Dermis microvascular lymphatic vessel endothelial cell (primary cell): Measurements from ENCODE around the gene METTL25. TPM values are rescaled to one million over a fixed set of nuclear protein-coding genes. Genes with fewer than 3 reads are reported as not detected.

ENCODE experiments used
- DNase-seq, 2 donors: peaks; one replicate each; pipeline versions ENCODE4 v3.0.0 to v3.0.0-alpha.2; 2010; ENCODE audit warnings: low read depth in 2 of 2
- total RNA-seq: library from RNA; depleted of rRNA; stranded (reverse); fragments of >200 nt; gene quantifications from 2 replicates; pipeline ENCODE4 v1.2.1, GENCODE V29; 2014

The METTL25 gene
- total RNA-seq, 1 donor from 2014 or later, result 8.9 TPM

DNA sequence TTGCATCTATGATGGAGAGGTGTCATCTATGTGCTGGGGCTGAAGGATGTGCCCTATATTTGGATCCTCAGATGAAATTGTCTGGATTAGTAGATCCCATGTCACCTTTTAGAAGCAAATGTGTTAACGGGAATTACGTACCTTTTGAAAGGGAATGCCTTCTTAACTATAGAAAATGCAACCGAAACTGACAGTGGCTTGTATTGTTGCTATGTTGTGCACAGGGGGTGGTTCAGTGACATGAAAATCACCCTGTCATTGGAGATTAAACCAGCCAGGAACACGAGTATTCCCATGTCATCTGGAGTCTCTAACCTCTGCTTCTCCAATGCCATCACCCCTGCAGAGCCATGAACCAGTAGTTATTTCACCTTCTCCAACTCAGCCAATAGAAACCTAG, 110.2 kb downstream of the METTL25 start:
- no peak for DNase-seq

DNA sequence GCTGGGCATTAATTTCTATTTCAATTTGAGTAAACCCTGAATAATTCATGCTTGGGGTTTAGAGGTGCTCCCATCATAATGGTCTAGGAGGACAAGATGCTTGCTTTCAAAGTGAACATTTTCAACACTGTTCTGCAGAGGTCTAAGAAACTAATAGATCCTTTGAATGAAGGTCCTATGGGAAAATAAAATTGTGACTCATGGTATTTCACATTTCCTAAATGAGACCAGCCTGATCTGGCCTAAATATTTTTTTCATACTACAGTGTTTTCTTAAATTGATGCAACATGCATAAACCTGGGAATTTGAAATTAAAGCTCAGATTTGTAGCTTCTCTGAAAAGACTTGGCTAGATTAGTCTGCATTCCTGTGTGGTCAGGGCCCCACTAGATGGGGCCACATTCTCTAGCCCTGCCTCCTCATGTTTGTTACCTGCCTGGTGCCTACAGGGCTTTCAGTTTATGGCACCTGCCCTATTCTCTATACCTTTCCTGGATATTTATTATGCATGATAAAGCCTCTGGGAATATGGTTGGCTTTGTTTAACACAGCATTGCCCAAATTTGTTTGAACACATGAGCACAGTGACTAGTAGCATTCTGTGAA, 112.7 kb downstream of the METTL25 start:
- no peak for DNase-seq

DNA sequence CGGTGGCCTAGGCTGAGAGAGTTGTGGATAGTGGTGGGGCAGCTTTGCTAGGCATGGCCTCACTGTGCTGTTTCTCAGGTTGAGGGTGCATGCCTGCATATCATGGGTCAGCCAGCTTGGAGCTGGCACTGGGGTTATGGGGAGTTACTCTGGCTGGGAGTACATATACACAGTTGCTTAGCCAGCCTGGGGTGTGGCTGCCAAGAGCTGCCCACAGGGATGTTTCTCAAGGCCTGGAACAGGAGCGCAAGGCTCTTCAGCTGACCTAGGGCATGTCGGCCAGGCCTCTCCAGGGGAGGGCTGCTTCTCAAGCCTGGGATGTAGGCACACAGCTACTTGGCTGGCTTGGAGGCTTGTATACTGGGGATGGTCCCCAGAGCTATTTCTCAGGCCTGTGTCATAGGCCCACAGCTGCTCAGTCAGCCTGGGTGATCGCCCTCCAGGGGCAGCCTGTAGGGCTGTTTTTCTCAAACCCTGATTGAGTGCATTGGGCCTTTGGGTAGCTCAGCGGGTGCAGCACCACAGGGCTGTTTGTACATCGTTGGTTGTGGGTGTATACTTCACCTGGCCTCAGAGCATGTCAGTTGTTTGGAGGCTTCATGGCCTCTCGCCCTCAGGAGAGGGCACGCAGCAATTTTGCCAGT, 114.9 kb downstream of the METTL25 start:
- no peak for DNase-seq

DNA sequence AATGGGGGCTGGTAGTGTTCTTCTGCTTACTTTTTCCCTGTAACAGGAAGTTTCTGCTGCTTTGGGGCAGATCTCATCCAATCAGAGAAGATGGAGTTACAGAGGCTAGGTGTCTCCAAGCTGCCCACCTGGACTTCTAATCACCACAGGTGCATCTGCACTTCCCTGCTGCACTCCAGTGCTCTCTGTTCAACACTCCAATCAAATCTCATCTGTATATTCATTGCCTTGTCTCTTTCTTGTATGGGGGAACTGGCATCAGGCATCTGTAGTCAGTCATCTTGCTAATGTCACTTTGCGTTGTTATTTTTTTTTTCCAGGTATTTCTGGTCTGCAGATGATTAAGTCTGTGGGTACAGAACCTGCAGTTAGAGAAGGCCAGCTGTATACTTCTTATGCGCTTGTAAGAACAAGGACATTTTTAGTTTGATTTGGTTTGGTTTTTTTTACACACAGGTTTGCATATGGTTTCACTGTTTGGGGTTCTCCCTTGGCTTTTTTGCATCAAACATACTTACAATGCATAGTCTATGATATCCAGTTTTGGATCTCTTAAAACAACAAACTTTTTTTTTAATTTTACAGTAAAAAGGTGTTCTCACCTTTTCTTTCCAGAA, 116.0 kb downstream of the METTL25 start:
- no peak for DNase-seq

DNA sequence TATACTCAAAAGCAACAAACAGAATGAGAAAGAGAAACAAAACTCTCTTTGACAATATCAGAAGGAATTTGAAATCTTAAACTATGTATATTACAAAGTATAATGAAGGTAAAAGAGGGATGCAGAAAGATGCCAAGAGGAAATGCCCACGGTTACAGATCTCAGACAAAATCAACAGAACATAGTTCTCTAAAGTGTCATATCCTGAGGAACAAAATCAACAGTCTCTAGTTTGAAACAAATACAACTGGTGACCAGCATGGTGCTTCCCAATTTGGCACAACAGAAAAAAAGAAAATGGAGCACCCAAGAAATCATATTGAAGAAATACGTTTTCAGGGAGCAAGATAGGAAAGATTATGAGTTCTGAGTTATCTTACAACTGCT, 116.5 kb downstream of the METTL25 start:
- peak; percentile 43 to 75 for DNase-seq

DNA sequence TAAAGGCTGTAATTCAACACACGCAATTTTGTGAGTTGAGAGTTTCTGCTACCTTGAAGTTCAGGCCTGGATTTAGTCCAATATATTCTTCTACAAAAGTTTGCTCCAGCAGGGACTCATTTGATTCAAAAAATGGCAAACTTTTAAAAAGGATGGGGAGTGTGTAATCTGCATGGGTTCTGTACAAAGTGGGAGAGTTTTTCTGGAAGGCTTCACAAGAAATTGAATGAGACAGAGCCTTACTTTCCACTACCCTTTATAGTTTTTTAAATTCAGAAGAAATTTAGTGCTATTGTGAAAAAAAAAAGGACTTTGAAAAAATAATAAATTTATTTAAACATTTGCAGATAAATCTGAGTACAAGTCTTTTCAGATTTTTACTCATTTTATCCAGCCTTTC, 116.9 kb downstream of the METTL25 start:
- no peak for DNase-seq

DNA sequence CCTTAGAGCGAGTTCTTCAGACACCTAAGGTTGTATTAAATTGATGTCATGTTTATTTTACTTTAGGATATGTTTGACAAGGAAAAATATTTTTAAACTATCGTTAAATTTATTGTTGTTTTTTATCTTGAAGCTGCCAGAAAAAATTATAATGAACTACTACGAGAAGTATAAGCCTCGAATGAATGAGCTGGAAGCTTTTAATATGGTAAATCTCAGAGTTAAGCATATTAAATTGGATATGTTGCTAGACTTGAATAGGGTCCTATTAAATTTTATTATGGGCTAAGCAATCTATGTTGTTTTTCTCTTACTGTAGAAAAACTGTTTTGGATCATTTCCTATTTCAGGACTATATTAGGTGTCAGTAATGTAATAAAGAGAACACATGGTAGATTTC, 118.2 kb downstream of the METTL25 start:
- DNase-seq, result no peak

DNA sequence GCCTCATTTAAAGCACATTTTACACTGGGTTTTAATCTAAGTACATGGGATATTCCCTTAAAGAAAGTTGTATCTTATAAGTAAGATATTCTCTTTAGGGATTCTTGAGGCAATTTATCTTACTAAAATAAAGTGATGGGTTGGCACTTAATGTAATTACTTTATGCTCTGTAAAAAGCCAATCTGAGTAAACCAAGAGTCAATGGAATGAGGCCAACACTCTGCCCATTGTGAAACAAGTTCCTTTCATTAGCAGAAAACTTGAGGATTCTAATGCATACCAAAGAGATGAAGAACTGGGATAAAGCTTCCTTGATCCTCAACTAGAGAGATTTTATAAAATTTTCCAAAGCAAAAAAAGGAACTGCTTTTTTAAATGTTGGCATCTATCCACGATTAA, 121.2 kb downstream of the METTL25 start:
- DNase-seq, result peak in 1 of 2 donors; percentile 41

DNA sequence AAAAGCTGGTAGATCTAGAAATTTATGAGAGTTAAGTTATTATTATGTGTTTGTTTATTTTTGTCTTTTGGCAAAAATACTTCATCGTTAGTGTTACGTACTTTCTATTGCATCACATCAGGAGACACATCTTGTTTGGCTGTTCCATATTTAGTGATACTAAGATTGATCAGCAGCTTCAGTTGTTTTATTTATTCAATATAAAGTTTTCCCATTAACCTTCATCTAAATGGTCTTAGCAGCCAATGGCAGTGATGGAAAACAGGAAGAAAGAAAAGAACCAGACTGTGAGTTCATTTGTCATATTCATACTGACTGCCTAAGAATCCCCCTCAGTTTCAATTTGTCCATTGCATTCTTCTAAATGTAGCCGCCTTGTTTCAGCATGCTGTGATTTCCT, 122.3 kb downstream of the METTL25 start:
- DNase-seq, result no peak

DNA sequence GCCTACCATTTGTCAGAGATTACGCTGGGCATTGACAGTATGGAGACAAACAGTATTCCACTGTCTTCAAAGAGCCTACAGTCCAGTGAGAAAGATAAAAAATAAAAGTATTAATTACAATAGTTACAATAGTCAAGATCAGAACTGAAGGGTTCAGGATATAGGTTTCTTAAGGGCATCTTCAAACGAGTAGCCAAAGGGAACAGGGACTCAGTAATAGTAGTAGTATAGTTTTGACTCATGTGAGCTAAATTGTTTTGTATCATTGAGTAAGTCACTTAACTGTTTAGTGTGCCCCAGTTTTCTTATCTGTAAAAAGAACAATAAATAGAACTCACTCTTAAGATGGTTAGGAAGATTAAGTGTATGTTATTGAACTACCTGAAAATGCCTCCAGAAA, 123.6 kb downstream of the METTL25 start:
- no peak for DNase-seq

DNA sequence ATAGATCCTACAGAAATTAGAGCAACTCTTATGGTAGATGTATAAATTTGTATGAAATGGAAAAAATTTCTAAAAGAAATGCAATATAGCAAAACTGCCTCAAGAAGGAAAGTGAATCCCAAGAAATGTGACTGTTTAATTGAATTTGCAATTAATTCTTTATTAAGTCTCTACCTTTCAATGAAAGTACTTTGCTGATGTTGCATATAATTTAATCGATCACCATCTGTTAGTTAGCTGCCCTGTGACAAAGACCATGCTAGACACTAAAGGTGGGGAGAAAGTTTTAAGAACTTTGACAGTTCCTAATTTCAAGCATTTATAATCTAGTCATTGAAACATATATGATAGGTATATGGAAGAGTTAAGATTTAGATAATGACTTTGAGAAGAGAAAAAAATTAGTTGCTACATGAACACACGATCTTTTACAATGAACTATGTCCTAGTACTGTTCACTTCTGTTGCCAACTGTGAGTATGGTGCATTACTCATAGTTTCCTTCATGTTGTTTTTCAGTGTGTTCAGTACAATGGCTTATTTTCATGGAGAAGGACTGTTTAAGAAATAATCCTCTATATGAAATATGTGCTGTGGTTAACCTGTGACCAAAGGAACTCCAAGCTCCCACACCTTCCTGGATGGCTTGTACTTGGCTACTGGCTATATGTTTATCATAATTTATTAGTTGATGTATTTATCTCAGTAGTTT, 128.4 kb downstream of the METTL25 start:
- DNase-seq, result peak; percentile 80 to 95

DNA sequence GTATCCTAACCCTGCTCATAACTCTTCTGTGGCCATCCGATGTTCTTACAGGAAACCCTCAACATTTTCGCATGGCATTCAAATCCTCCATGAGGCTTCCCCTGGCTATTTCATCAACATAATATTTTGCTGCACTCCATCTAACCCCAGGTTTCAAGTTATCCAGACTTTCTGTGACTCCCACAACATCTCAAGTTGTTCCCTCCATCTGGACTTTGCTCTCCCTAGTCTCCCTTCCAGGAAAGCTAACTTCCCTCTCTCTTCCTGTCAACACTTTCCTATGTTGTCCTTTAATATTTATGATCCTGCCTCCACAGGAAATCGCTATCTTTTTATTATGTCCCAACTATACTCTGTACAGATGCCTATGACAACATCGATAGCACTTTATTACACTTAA, 146.1 kb downstream of the METTL25 start:
- DNase-seq, result peak in 1 of 2 donors; percentile 6

DNA sequence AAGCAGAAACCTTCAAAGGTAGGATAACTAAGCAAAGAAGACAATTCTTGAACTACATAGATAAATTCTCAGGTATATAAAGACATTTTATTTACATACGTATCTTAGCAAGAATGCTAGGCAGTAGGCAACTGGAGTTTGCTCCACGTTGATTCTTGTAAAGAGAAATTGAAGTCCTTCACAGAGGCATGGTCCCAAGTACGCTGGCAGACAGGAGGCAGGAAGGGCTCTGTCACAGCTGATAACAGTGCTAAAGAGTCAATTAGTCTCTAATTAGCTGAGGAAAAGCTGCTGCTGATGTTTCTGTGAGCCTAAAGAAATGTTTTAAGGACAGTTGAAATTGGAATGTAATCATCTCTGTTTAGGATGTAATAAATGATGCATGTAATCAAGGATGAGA, 146.8 kb downstream of the METTL25 start:
- no peak for DNase-seq

DNA sequence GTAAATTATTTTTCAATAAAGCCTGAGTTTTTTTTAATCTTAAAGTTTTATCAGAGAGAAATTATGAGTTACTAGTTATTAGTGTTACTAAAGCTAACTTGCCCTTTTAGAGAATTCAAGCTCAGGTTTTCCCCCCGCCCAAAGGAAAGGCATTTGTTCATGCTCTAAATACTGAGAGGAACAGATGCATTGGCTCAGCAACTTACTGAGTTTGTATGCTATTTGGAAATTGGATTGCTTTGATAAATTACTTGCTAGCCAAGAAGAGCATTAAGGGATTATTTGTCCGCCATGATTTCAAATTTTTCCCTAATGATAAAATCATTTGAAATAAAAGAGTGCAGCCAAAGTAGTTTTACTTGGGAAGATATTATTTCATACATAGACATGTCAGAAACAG, 149.4 kb downstream of the METTL25 start:
- DNase-seq, result no peak

DNA sequence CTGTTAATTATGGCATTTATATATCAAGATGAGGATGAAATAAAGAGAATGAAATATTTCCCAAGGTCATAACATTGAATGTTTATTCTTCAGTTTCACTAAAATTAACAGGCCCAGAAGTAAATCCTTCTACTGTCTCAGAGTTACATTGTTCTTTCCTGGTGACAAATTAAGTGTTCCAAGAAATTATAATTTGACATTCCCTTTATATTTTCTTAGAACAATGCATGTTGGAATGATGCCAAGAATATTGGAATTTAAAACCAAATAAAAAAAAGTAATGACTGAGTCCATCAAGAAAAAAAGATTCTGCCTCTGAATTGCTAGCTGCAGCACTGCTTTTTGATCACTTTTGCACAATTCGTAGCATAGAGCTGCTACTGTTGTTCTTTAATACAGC, 152.1 kb downstream of the METTL25 start:
- peak in 1 of 2 donors; percentile 45 for DNase-seq

DNA sequence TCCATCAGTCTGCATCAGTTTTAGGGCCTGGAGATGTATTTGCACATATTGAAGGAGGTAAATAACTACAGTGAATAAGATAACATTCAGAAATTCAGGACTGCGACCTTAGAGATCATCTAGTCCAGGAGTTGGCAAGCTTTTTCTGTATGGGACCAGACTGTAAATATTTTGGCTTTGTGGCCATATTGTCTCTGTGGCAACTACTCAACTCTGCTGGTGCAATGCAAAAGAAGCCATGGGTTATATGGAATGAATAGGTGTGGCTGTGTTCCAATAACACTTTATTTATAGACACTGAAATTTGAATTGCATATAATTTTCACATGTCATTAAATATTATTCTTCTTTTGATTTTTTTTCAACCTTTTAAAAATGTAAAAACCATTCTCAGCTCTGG, 156.6 kb downstream of the METTL25 start:
- no peak for DNase-seq

DNA sequence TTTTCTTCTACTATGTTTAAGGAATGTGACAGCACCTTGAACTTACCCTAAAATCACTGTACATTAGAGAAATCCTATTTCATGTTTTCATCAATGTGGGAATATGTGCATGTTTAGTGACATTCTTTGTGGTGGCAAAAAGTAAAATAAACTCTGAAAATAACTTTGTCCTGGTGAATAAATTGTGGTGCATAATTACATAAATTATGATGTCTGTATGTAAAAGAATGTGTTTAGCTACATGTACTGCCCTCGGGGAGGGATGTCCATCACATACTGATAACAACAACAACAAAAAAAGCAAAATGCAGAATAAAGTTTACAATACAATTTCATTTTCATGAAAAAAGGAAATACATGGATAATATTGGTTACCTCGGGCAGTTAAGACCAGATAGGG, 157.3 kb downstream of the METTL25 start:
- DNase-seq, result no peak

DNA sequence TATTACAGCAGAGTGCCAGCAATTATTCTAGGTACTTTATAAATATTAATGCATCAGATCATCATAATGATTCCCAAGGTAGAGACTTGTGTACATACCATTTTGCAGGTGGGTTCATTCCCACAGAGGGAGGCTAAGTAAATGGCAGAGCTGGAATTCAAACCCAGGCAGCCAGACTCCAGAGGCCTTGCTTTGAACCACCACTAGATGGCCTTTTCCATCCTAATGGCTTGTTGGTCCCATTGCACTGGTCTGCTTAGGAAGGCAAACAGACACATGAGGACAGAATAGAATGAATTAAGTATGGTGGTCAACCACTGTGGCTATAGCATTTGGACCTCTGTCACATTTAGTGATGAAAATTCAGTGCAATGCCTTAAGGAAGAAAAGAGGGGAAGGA, 158.7 kb downstream of the METTL25 start:
- DNase-seq, result peak in 1 of 2 donors; percentile 6

DNA sequence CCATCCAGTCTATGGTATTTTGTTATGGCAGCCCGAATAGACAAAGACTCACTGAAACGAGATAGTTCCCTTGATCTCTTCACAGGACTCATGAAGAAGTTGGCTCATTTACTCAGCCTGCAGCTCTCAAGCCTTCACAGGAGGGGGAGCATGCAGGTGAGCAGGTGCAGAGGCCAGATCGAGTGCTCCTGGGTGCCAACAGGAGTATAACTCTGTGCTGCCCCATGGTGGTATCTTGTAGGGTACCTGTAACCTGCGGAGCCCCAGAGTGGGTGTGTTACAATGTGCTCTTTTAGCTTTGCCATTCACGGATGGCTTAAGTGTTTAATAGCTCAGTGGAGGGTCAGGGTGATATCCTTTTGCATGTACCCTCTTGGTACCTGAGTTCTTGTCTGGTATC, 159.5 kb downstream of the METTL25 start:
- DNase-seq, result no peak

DNA sequence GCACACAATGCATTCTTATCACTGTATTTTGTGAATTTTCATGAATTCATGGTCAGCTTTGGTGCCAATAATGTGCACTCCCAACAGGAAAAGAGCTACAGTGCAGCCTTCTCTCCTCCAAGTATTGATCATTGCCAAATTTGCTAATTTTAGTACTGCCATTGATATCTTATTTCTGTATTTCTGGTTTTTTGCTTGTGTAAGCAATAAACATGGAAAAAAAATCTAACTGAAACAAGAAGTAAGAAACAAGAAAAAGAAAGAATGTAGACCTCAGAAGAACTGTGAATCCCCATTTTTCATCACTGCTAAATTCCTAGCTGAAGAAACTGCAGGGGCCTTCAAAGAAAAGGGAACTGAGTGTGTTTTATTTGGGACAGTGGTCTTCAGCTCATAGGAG, 161.2 kb downstream of the METTL25 start:
- DNase-seq, result no peak

DNA sequence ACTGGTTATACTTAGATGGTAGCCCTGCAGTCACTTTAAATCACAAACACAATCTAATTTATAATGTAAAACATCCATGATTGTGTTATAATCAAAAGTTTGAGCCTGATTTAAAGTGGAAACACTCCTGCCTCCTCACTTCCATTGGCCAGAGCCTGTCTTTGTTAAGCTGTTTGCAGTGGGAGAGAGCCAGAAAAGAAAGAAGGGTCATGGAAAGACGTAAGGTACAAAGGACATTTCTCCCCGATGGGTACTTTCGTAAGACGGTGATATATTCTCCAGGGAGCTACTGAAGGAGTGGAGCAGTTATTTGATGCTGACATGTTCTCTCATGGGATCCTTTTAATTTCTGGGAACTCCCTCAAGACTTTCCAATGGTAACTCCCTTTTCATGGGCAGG, 164.0 kb downstream of the METTL25 start:
- DNase-seq, result no peak

DNA sequence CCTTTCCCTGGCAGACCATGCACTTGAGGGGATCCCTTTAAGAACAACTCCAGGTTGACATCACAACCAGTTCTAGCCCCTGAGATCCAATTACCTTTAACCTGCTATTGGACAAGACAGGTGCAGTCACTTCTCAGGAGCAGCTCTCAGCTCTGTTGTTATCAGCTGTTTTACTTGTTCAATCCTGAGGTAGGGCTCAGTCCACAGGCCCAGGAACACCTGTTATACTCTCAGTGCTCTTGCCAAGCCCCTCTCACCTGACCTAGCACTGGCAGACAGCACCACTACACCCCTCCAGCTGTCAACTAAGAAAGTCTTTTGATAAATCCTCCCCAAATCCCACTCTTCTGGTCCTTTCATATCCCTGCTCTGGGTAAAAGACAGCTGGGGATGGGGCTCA, 164.4 kb downstream of the METTL25 start:
- no peak for DNase-seq

DNA sequence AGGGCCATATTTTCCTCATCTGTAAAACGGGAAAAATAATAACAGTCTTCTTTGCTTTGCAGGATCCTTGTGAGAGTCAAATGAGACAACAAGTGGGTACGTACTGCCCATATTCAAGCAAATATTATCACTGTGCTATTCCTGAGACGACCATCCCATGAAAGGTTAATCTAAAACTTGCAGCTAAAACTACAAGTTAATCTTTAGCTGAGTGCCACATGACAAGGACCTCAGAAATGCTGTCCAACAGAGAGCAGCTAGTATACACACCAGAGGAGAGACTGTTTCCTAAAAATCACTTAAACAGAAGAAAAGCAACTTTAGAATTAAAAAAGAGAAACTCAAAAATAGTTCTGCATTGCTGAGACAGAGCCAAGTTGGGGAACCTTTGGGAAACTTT, 165.7 kb downstream of the METTL25 start:
- DNase-seq, result no peak
